CD4-positive, alpha-beta T cell treated with Interleukin-12 subunit alpha and Interleukin-12 subunit beta, for 1 hour (primary cell): Measurements from ENCODE around the gene CD44.

ENCODE experiments used
- DNase-seq: peaks from one replicate; pipeline ENCODE4 v3.0.0-alpha.2; 2020

Gene CD44

GRCh38 chr11:35270342-35270741 lies 131.4 kb downstream of the CD44 start:
- DNase-seq, result no peak

- no peak for DNase-seq
These were observed 132.1 kb downstream of the CD44 start for GRCh38 chr11:35271031-35271430.

- peak; percentile 42 for DNase-seq
These were observed 133.5 kb downstream of the CD44 start for GRCh38 chr11:35272391-35272902.

GRCh38 chr11:35274909-35275785 lies 136.2 kb downstream of the CD44 start:
- DNase-seq, result no peak

- no peak for DNase-seq
These were observed 136.8 kb downstream of the CD44 start for GRCh38 chr11:35275786-35276170.

GRCh38 chr11:35276396-35277145 lies 137.6 kb downstream of the CD44 start:
- no peak for DNase-seq

GRCh38 chr11:35277827-35278226 lies 138.9 kb downstream of the CD44 start:
- no peak for DNase-seq

GRCh38 chr11:35280727-35281126 lies 141.8 kb downstream of the CD44 start:
- no peak for DNase-seq

GRCh38 chr11:35281169-35281688 lies 142.3 kb downstream of the CD44 start:
- no peak for DNase-seq
